ENCODE measurements around the gene IGLL1. TPM values are rescaled to one million over a fixed set of nuclear protein-coding genes. Genes with fewer than 3 reads are reported as not detected.

Gene IGLL1
- total RNA-seq, 1 experiment from 2014 or later, result not detected

DNA sequence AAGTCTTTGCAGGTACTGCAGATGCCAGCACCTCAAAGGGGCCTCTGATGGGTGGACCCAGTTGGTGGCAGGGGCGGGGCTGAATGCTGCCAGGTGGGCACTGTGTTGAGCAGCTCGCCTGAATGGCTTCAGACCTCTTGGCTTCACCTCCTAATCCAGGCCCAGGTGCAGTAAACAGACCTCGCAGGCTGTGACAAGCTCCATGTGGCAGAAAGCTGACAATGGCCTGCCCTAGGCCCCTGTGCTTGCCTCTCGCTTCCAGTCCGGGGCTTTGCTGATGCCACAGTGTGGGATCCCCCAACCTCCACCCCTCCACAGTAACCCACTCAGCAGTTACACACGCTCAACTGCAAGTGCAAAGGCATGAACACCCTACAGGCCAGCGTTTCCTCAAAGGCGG is 9.4 kb downstream of the IGLL1 start:
- Histone ChIP-seq H3K4me1 (no peaks in the 10 kb centered on the region), H3K36me3 (ENCODE audit: control insufficient read depth, insufficient read depth, low read length) (no peaks in the 10 kb centered on the region), H3K9me3 (no peaks in the 10 kb centered on the region), H3K27me3 (replicated peaks; ENCODE audit: control insufficient read depth, insufficient read depth, low read length) (no peaks in the 10 kb centered on the region), H3K4me3 (ENCODE audit: low read depth, low read length) (no peak overlapping the region)
- no peaks in the 10 kb centered on the region for H3K27me3 Mint-ChIP-seq (ENCODE audit: insufficient read depth, unreplicated experiment)
- ChIA-PET POLR2A (no interaction called here), CTCF (interaction anchor here (0.7 kb wide), 1 partner anchor 185 kb away, joined by 3 read pairs; no protein-coding TSS in a partner anchor)
- no peak overlapping the region for H3K4me3 Mint-ChIP-seq (ENCODE audit: unreplicated experiment)
- H3K36me3 Mint-ChIP-seq (ENCODE audit: insufficient read depth, unreplicated experiment), result no peaks in the 10 kb centered on the region
- intact Hi-C loops (cut with micrococcal nuclease; ENCODE audit: unreplicated experiment), result no loop called here
- BruUV-seq (replicated peaks), result no TSS peak
- no peak for TF ChIP-seq CTCF (IDR thresholded peaks at IDR 0.05; ENCODE audit: insufficient read depth in 1 of 2, low read depth in 1 of 2, low read length in 1 of 2, severe bottlenecking in 1 of 2, unreplicated experiment in 1 of 2)
- H3K4me1 Mint-ChIP-seq (ENCODE audit: low read depth, unreplicated experiment), result peaks cover 2% of the 10 kb centered on the region
- no peak for DNase-seq
- H3K27ac Mint-ChIP-seq (ENCODE audit: unreplicated experiment), result no peak overlapping the region
- no peaks in the 10 kb centered on the region for H3K9me3 Mint-ChIP-seq (ENCODE audit: unreplicated experiment)

GRCh38 chr22:23569716-23570115 is 10.4 kb downstream of the IGLL1 start:
- ChIA-PET POLR2A (no interaction called here), CTCF (no interaction called here)

GRCh38 chr22:23569291-23569690 is 10.8 kb downstream of the IGLL1 start:
- POLR2A ChIA-PET, result no interaction called here

More at GRCh38 chr22:23569716-23570115, 10.4 kb downstream of the IGLL1 start:
- Histone ChIP-seq H3K9me3 (no peaks in the 10 kb centered on the region), H3K36me3 (ENCODE audit: control insufficient read depth, insufficient read depth, low read length) (no peaks in the 10 kb centered on the region), H3K4me3 (ENCODE audit: low read depth, low read length) (no peak overlapping the region), H3K27me3 (replicated peaks; ENCODE audit: control insufficient read depth, insufficient read depth, low read length) (no peaks in the 10 kb centered on the region), H3K4me1 (no peaks in the 10 kb centered on the region)
- no TSS peak for BruUV-seq (replicated peaks)
- H3K36me3 Mint-ChIP-seq (ENCODE audit: insufficient read depth, unreplicated experiment), result no peaks in the 10 kb centered on the region
- intact Hi-C loops (cut with micrococcal nuclease; ENCODE audit: unreplicated experiment), result no loop called here
- DNase-seq, result no peak
- no peak overlapping the region for H3K4me3 Mint-ChIP-seq (ENCODE audit: unreplicated experiment)
- no peaks in the 10 kb centered on the region for H3K9me3 Mint-ChIP-seq (ENCODE audit: unreplicated experiment)
- H3K27me3 Mint-ChIP-seq (ENCODE audit: insufficient read depth, unreplicated experiment), result no peaks in the 10 kb centered on the region
- no peak for TF ChIP-seq CTCF (IDR thresholded peaks at IDR 0.05; ENCODE audit: insufficient read depth in 1 of 2, low read depth in 1 of 2, low read length in 1 of 2, severe bottlenecking in 1 of 2, unreplicated experiment in 1 of 2)
- peaks cover 5% of the 10 kb centered on the region for H3K4me1 Mint-ChIP-seq (ENCODE audit: low read depth, unreplicated experiment)
- no peak overlapping the region for H3K27ac Mint-ChIP-seq (ENCODE audit: unreplicated experiment)

More at GRCh38 chr22:23569291-23569690, 10.8 kb downstream of the IGLL1 start:
- CTCF ChIA-PET, result no interaction called here
- Histone ChIP-seq H3K9me3 (no peaks in the 10 kb centered on the region), H3K27me3 (replicated peaks; ENCODE audit: control insufficient read depth, insufficient read depth, low read length) (no peaks in the 10 kb centered on the region), H3K4me1 (no peaks in the 10 kb centered on the region), H3K4me3 (ENCODE audit: low read depth, low read length) (no peak overlapping the region), H3K36me3 (ENCODE audit: control insufficient read depth, insufficient read depth, low read length) (no peaks in the 10 kb centered on the region)
- H3K36me3 Mint-ChIP-seq (ENCODE audit: insufficient read depth, unreplicated experiment), result no peaks in the 10 kb centered on the region
- TF ChIP-seq CTCF (IDR thresholded peaks at IDR 0.05; ENCODE audit: insufficient read depth in 1 of 2, low read depth in 1 of 2, low read length in 1 of 2, severe bottlenecking in 1 of 2, unreplicated experiment in 1 of 2), result no peak
- intact Hi-C loops (cut with micrococcal nuclease; ENCODE audit: unreplicated experiment), result no loop called here
- H3K27me3 Mint-ChIP-seq (ENCODE audit: insufficient read depth, unreplicated experiment), result no peaks in the 10 kb centered on the region
- no peak overlapping the region for H3K4me3 Mint-ChIP-seq (ENCODE audit: unreplicated experiment)
- no peak overlapping the region for H3K27ac Mint-ChIP-seq (ENCODE audit: unreplicated experiment)
- DNase-seq, result no peak
- no peaks in the 10 kb centered on the region for H3K9me3 Mint-ChIP-seq (ENCODE audit: unreplicated experiment)
- peaks cover 5% of the 10 kb centered on the region for H3K4me1 Mint-ChIP-seq (ENCODE audit: low read depth, unreplicated experiment)
- BruUV-seq (replicated peaks), result no TSS peak

All from Caco-2 (cell line).